T-cell (primary cell): ENCODE data around the gene ST14. TPM values are rescaled to one million over a fixed set of nuclear protein-coding genes. Genes with fewer than 3 reads are reported as not detected.

Experiments
- ATAC-seq, 4 experiments: fragments of 200-7000 bp in 3 of 4; fragments of 150-1000 bp in 1 of 4; cut with Tn5 transposase; replicated peaks in 1 of 4; 1 replicate in 3 of 4; 2 replicates in 1 of 4; pipeline ENCODE4 v1.10.0; 2021; ENCODE audit warnings: moderate library complexity in 3 of 4, mild to moderate bottlenecking in 2 of 4, moderate number of reproducible peaks in 1 of 4
- CTCF ChIA-PET, 2 donors: fragments of 300-600 bp; sonication (Branson Sonifier 250); formaldehyde crosslinking; loops; one replicate each; lab custom pipeline; 2022; ENCODE audit warnings: antibody characterized with exemption in 2 of 2; lab: Charles Lee
- POLR2A ChIA-PET, 2 donors: fragments of 300-600 bp; sonication (Branson Sonifier 250); formaldehyde crosslinking; loops; one replicate each; lab custom pipeline; 2022; ENCODE audit warnings: antibody characterized with exemption in 2 of 2; lab: Charles Lee
- DNase-seq, 35 experiments: peaks; one replicate each; pipeline versions ENCODE4 v3.0.0 to v3.0.0-alpha.2; 2013 to 2023
- H3K27ac ChIP-seq: one replicate; pipeline ENCODE4 v1.5.1; 2013; ENCODE audit warnings: low read length
- H3K27me3 ChIP-seq, 2 experiments: replicated peaks in 1 of 2; 1 replicate in 1 of 2; 2 replicates in 1 of 2; pipeline versions ENCODE4 v1.6.1 to v1.7.0; 2013; ENCODE audit warnings: low read length in 1 of 2, mixed read lengths in 1 of 2; ENCODE audit not compliant: control insufficient read depth in 2 of 2, insufficient read depth in 2 of 2; ENCODE audit errors: extremely low read depth in 1 of 2
- H3K36me3 ChIP-seq, 2 donors: 1 replicate in 1 of 2; 2 replicates in 1 of 2; pipeline versions ENCODE4 v1.6.1 to v1.7.0; 2013; ENCODE audit warnings: low read length in 1 of 2; ENCODE audit not compliant: control insufficient read depth in 2 of 2, insufficient read depth in 1 of 2; ENCODE audit errors: extremely low read depth in 1 of 2
- H3K4me1 ChIP-seq, 2 experiments: 1 replicate in 1 of 2; 2 replicates in 1 of 2; pipeline versions ENCODE4 v1.6.1 to v1.7.0; 2013; ENCODE audit warnings: low read length in 2 of 2, mixed read lengths in 1 of 2; ENCODE audit not compliant: insufficient read depth in 2 of 2, control insufficient read depth in 1 of 2; ENCODE audit errors: extremely low read depth in 1 of 2
- H3K4me3 ChIP-seq, 2 donors: 1 replicate in 1 of 2; 2 replicates in 1 of 2; pipeline versions ENCODE4 v1.5.1 to v1.7.0; 2013; ENCODE audit warnings: mild to moderate bottlenecking in 2 of 2, low read length in 1 of 2, moderate library complexity in 1 of 2; ENCODE audit not compliant: control insufficient read depth in 1 of 2; ENCODE audit errors: extremely low read depth in 1 of 2
- H3K9me3 ChIP-seq: 2 replicates; pipeline ENCODE4 v1.7.0; 2013
- H3K27ac Mint-ChIP-seq, 2 donors: one replicate each; pipeline ENCODE4 v1.8.0; 2020 to 2021; ENCODE audit warnings: mild to moderate bottlenecking in 2 of 2, mixed read lengths in 2 of 2
- H3K27me3 Mint-ChIP-seq, 2 donors: one replicate each; pipeline ENCODE4 v1.8.0; 2021 to 2022; ENCODE audit warnings: mixed read lengths in 2 of 2
- H3K36me3 Mint-ChIP-seq: one replicate; pipeline ENCODE4 v1.8.0; 2021; ENCODE audit warnings: mixed read lengths
- H3K4me1 Mint-ChIP-seq, 3 donors: one replicate each; pipeline ENCODE4 v1.8.0; 2020 to 2022; ENCODE audit warnings: mixed read lengths in 3 of 3, mild to moderate bottlenecking in 1 of 3
- H3K4me3 Mint-ChIP-seq, 3 donors: one replicate each; pipeline ENCODE4 v1.8.0; 2020 to 2022; ENCODE audit warnings: mild to moderate bottlenecking in 3 of 3, mixed read lengths in 3 of 3, moderate library complexity in 3 of 3
- H3K9me3 Mint-ChIP-seq, 3 donors: one replicate each; pipeline ENCODE4 v1.8.0; 2020 to 2022; ENCODE audit warnings: mixed read lengths in 3 of 3
- WGBS: methylation state at CpG from one replicate; pipeline ENCODE4 v1.1.5; 2013; ENCODE audit warnings: missing lambda C conversion rate; ENCODE audit not compliant: insufficient coverage; 5-methylcytosine and 5-hydroxymethylcytosine counted together
- total RNA-seq, 35 experiments: library from RNA in 6 of 35; stranded (reverse) in 6 of 35; fragments of 120-200 nt in 1 of 35; gene quantifications; one replicate each; pipeline versions ENCODE4 v1.2.1 to v1.2.4 and lab custom pipeline; 2013 to 2026

The ST14 gene
- total RNA-seq, 5 donors from 2014 or later (not counting 1 experiment from before 2014, with no cell fraction given): 0.49 to 1.5 (median 0.82) TPM

GRCh38 chr11:130197386-130198035 lies 37.9 kb downstream of the ST14 start:
- CTCF ChIA-PET: no interaction called here
- Mint-ChIP-seq H3K27me3 (no peaks in the 10 kb centered on the region), H3K4me3 (no peak overlapping the region), H3K4me1 (no peaks in the 10 kb centered on the region), H3K36me3 (no peaks in the 10 kb centered on the region), H3K9me3 (no peaks in the 10 kb centered on the region), H3K27ac (no peak overlapping the region)
- Histone ChIP-seq H3K27ac (no peak overlapping the region), H3K27me3 (peaks cover 0 to 3% of the 10 kb centered on the region in 2 experiments), H3K9me3 (no peaks in the 10 kb centered on the region), H3K4me1 (no peaks in the 10 kb centered on the region), H3K4me3 (no peak overlapping the region), H3K36me3 (no peaks in the 10 kb centered on the region)
- ATAC-seq (no peak), DNase-seq (no peak)
- POLR2A ChIA-PET: no interaction called here
- WGBS: 90% methylated on average over 9 of the region's 27 CpGs

GRCh38 chr11:130198292-130198691 lies 38.7 kb downstream of the ST14 start:
- Mint-ChIP-seq H3K27me3 (no peaks in the 10 kb centered on the region), H3K4me3 (no peak overlapping the region), H3K27ac (no peak overlapping the region), H3K4me1 (no peaks in the 10 kb centered on the region), H3K9me3 (no peaks in the 10 kb centered on the region), H3K36me3 (no peaks in the 10 kb centered on the region)
- DNase-seq: no peak
- H3K27ac ChIP-seq: no peak overlapping the region
- H3K4me3 ChIP-seq: no peak overlapping the region
- no peaks in the 10 kb centered on the region for H3K9me3 ChIP-seq
- ATAC-seq: no peak
- CTCF ChIA-PET: no interaction called here
- POLR2A ChIA-PET: no interaction called here
- H3K4me1 ChIP-seq: no peaks in the 10 kb centered on the region
- 91% methylated on average over 22 of the region's 22 CpGs for WGBS
- H3K36me3 ChIP-seq: no peaks in the 10 kb centered on the region
- peaks cover 0 to 4% of the 10 kb centered on the region in 2 experiments for H3K27me3 ChIP-seq

DNA sequence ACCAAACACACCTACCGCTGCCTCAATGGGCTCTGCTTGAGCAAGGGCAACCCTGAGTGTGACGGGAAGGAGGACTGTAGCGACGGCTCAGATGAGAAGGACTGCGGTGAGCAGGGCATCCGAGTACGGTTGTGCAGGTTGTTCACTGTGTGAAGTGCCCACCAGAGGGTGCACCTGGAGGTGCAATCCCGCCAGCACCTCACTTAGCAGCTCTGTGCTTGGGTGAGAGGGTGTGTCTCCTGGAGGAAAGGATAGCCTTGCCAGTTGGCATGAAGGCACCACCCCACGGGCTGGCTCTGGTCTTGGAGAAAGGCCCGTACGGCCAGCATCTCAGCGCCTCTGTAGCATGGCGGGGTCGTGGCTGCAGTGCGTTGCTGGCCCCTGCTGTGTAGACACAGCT lies 39.4 kb downstream of the ST14 start:
- CTCF ChIA-PET: no interaction called here
- WGBS: 94% methylated on average over 14 of the region's 15 CpGs
- H3K4me1 Mint-ChIP-seq: no peaks in the 10 kb centered on the region
- H3K27me3 Mint-ChIP-seq: no peaks in the 10 kb centered on the region
- POLR2A ChIA-PET: no interaction called here
- no peaks in the 10 kb centered on the region for H3K36me3 Mint-ChIP-seq
- Histone ChIP-seq H3K36me3 (no peaks in the 10 kb centered on the region), H3K27ac (no peak overlapping the region), H3K27me3 (peaks cover 0 to 4% of the 10 kb centered on the region in 2 experiments), H3K9me3 (no peaks in the 10 kb centered on the region), H3K4me3 (no peak overlapping the region), H3K4me1 (no peaks in the 10 kb centered on the region)
- no peaks in the 10 kb centered on the region for H3K9me3 Mint-ChIP-seq
- no peak overlapping the region for H3K27ac Mint-ChIP-seq
- H3K4me3 Mint-ChIP-seq: no peak overlapping the region
- no peak for DNase-seq
- no peak for ATAC-seq

- Mint-ChIP-seq H3K4me3 (no peak overlapping the region), H3K4me1 (no peaks in the 10 kb centered on the region), H3K9me3 (no peaks in the 10 kb centered on the region), H3K27ac (no peak overlapping the region), H3K27me3 (no peaks in the 10 kb centered on the region), H3K36me3 (no peaks in the 10 kb centered on the region)
- ATAC-seq (no peak), DNase-seq (no peak)
- POLR2A ChIA-PET: no interaction called here
- Histone ChIP-seq H3K27ac (no peak overlapping the region), H3K27me3 (peaks cover 0 to 8% of the 10 kb centered on the region in 2 experiments), H3K4me3 (no peak overlapping the region), H3K4me1 (no peaks in the 10 kb centered on the region), H3K9me3 (no peaks in the 10 kb centered on the region), H3K36me3 (no peaks in the 10 kb centered on the region)
- 70% methylated on average over 9 of the region's 12 CpGs for WGBS
- CTCF ChIA-PET: no interaction called here
Observed at GRCh38 chr11:130199792-130200191, 40.2 kb downstream of the ST14 start.

GRCh38 chr11:130201026-130201425 lies 41.4 kb downstream of the ST14 start:
- no peak for DNase-seq

GRCh38 chr11:130202009-130202817 lies 42.6 kb downstream of the ST14 start:
- Mint-ChIP-seq H3K4me1 (no peaks in the 10 kb centered on the region), H3K27ac (no peak overlapping the region), H3K4me3 (no peak overlapping the region), H3K27me3 (no peaks in the 10 kb centered on the region), H3K9me3 (no peaks in the 10 kb centered on the region), H3K36me3 (no peaks in the 10 kb centered on the region)
- Histone ChIP-seq H3K4me1 (no peaks in the 10 kb centered on the region), H3K9me3 (no peaks in the 10 kb centered on the region), H3K4me3 (no peak overlapping the region), H3K27ac (no peak overlapping the region), H3K27me3 (peaks cover 0 to 8% of the 10 kb centered on the region in 2 experiments), H3K36me3 (no peaks in the 10 kb centered on the region)
- CTCF ChIA-PET: no interaction called here
- ATAC-seq (no peak), DNase-seq (no peak)
- POLR2A ChIA-PET: no interaction called here
- WGBS: 81% methylated on average over 8 of the region's 12 CpGs

More at GRCh38 chr11:130201026-130201425, 41.4 kb downstream of the ST14 start:
- H3K9me3 Mint-ChIP-seq: no peaks in the 10 kb centered on the region
- no peak overlapping the region for H3K4me3 Mint-ChIP-seq
- H3K27ac Mint-ChIP-seq: no peak overlapping the region
- H3K4me1 Mint-ChIP-seq: no peaks in the 10 kb centered on the region
- no peaks in the 10 kb centered on the region for H3K36me3 Mint-ChIP-seq
- ChIA-PET CTCF (no interaction called here), POLR2A (no interaction called here)
- no peak overlapping the region for H3K27ac ChIP-seq
- H3K9me3 ChIP-seq: no peaks in the 10 kb centered on the region
- H3K27me3 Mint-ChIP-seq: no peaks in the 10 kb centered on the region
- H3K4me3 ChIP-seq: no peak overlapping the region
- H3K4me1 ChIP-seq: no peaks in the 10 kb centered on the region
- 86% methylated on average over 4 of the region's 7 CpGs for WGBS
- H3K36me3 ChIP-seq: no peaks in the 10 kb centered on the region
- no peak for ATAC-seq
- peaks cover 0 to 8% of the 10 kb centered on the region in 2 experiments for H3K27me3 ChIP-seq
